Bronchial epithelial cell (primary cell): ENCODE data around the gene SAMSN1. TPM values are rescaled to one million over a fixed set of nuclear protein-coding genes. Genes with fewer than 3 reads are reported as not detected.
"Not testable (repeated sequence)": the region's sequence is repeated elsewhere in the genome, so short reads cannot be mapped to it uniquely, and the experiment has no call there.

Source experiments
- DNase-seq: peaks from one replicate; pipeline ENCODE4 v3.0.0-alpha.2; 2010; ENCODE audit warnings: low read depth
- FAIRE-seq: peaks from 2 replicates; lab custom pipeline; 2011; peaks lifted over from hg19 to GRCh38; lab: Jason Lieb, UNC
- H3K27me3 ChIP-seq: 2 replicates; pipeline ENCODE4 v1.5.1; 2011; ENCODE audit warnings: low read length; ENCODE audit not compliant: control insufficient read depth, insufficient read depth
- H3K36me3 ChIP-seq: 2 replicates; pipeline ENCODE4 v1.5.1; 2011; ENCODE audit warnings: low read length; ENCODE audit not compliant: control insufficient read depth, insufficient read depth
- H3K4me3 ChIP-seq: 2 replicates; pipeline ENCODE4 v1.5.1; 2011; ENCODE audit warnings: mild to moderate bottlenecking, low read depth, low read length, control low read depth
- total RNA-seq: library from RNA; depleted of rRNA; stranded (reverse); fragments of >200 nt; gene quantifications from 2 replicates; pipeline ENCODE4 v1.2.1, GENCODE V29; 2014
- TF ChIP-seq, protein P1 (sequence below): IDR thresholded peaks from 2 replicates; pipeline ENCODE4 v1.5.1; 2011; ENCODE audit warnings: mild to moderate bottlenecking, moderate library complexity, low read length, control low read depth, inconsistent platforms; ENCODE audit not compliant: insufficient read depth, severe bottlenecking

The SAMSN1 gene
- total RNA-seq, 1 donor from 2014 or later: under 0.01 TPM

DNA sequence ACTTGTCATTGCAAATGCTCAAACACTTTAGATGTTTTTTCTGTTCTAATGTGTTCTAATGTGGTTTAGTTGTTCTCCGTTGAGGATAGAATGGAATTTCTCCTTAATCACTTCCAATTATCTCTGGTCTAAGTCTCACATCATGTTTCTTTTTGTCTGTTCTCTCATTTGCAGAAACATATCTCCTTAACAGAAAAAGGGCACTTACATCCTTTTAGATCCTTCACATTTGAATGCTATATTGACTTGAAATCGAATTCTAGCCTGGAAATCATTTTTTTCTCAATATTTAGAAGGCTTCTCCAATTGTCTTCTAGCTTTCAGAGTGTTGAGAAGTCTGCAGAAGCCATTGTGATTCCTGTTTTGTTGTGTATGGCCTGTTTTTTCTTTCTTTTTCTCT is 7.3 kb upstream of the SAMSN1 start:
- H3K4me3 ChIP-seq: no peak overlapping the region
- no peak for FAIRE-seq
- no peaks in the 10 kb centered on the region for H3K27me3 ChIP-seq
- TF ChIP-seq, protein P1, sequence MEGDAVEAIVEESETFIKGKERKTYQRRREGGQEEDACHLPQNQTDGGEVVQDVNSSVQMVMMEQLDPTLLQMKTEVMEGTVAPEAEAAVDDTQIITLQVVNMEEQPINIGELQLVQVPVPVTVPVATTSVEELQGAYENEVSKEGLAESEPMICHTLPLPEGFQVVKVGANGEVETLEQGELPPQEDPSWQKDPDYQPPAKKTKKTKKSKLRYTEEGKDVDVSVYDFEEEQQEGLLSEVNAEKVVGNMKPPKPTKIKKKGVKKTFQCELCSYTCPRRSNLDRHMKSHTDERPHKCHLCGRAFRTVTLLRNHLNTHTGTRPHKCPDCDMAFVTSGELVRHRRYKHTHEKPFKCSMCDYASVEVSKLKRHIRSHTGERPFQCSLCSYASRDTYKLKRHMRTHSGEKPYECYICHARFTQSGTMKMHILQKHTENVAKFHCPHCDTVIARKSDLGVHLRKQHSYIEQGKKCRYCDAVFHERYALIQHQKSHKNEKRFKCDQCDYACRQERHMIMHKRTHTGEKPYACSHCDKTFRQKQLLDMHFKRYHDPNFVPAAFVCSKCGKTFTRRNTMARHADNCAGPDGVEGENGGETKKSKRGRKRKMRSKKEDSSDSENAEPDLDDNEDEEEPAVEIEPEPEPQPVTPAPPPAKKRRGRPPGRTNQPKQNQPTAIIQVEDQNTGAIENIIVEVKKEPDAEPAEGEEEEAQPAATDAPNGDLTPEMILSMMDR: no peak
- no peaks in the 10 kb centered on the region for H3K36me3 ChIP-seq
- no peak for DNase-seq

DNA sequence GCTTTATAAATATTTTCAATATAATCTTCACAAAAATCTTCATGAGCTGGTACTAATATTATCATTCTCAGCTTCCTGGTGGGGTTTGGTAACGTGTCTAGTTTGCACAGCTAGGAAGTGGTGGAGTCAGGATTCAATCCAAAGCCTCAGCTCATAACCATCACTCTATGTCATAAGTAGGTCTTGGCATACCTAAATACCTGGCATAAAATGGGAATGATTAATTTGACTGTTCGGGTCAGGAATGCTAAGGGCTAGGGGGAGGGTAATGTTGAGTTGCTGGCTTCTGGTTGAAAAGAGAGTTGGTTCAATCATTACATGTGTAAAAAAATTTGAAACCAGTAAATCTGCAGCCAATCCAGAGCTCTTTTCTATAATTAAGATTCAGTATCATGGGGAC is 5.6 kb upstream of the SAMSN1 start:
- Histone ChIP-seq H3K27me3 (no peaks in the 10 kb centered on the region), H3K36me3 (no peaks in the 10 kb centered on the region), H3K4me3 (no peak overlapping the region)
- FAIRE-seq (no peak), DNase-seq (no peak)
- TF ChIP-seq, protein P1: no peak

DNA sequence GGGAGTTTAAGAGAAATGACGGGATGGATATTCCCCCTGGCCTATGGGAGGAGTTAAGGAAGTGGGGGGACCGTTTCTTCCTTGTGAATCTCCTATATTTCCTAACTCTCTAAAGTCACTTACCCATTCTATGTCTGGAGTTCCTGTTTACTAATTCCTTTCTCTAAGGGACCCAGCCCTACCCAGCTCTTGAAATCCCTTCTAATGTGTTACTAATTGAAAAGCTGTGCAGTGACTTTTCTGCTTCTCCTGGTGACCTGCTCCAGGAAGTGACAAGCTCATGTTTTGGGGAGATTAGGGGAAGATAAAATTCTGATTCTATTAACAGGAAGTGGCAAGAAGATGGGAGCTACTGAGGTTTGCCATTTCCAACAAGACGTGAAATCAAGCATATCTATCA is 4.0 kb upstream of the SAMSN1 start:
- TF ChIP-seq, protein P1: no peak
- Histone ChIP-seq H3K27me3 (no peaks in the 10 kb centered on the region), H3K36me3 (no peaks in the 10 kb centered on the region), H3K4me3 (no peak overlapping the region)
- no peak for DNase-seq
- FAIRE-seq: no peak

DNA sequence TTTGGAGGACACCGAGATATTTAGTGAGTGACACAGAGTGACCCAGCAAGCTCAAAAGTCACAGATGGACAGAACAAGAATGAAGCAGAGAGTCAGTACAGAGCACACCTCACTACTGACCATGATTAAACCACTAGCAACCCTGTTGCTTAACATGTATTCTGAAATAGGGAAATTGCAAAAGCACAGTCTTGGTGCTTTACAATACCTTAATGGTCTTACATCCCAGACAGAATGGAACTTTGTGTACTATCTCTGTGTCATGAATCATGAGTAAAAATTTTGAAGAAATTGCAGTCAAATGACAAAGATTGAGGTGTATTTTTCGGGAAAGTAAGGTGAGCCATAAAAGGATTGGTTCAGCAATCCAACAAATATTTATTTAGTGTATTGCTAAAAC is 2.7 kb upstream of the SAMSN1 start:
- DNase-seq: peak; percentile 58
- TF ChIP-seq, protein P1: no peak
- FAIRE-seq: no peak

DNA sequence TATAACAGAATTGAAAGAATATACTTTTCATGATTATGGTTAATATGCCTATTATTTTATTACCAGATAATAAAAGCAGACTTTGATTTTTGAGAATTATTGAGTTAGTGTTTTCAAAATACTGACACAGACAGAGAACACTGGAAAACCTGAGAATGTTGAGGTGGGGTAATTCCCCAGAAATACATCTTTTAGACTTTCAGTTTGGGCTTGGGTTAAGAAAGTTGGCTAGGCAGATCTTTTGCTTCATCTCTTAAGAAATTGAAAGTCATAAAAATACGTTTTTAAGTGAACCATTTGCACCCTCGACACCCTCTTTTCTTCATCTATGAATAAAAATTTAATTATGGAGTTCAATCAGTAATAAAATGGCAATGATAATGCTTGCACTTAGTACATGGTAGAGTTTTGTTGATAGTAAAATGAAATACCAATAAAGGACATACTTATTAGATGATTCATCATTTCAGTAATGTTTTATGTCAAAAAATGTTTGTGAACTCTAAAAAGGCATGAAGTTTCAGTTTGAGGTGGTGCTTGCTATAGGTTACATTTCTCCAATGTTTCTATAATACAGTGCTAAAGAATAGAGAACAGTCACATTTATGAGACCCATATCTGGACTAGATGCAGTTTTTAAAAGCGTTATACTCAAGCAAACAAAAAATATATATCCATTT is 1.9 kb upstream of the SAMSN1 start:
- no peaks in the 10 kb centered on the region for H3K27me3 ChIP-seq
- H3K36me3 ChIP-seq: no peaks in the 10 kb centered on the region
- DNase-seq: no peak
- H3K4me3 ChIP-seq: no peak overlapping the region
- TF ChIP-seq, protein P1: no peak
- no peak for FAIRE-seq

More for the DNA sequence above, 2.7 kb upstream of the SAMSN1 start:
- H3K27me3 ChIP-seq: no peaks in the 10 kb centered on the region
- no peaks in the 10 kb centered on the region for H3K36me3 ChIP-seq
- no peak overlapping the region for H3K4me3 ChIP-seq

DNA sequence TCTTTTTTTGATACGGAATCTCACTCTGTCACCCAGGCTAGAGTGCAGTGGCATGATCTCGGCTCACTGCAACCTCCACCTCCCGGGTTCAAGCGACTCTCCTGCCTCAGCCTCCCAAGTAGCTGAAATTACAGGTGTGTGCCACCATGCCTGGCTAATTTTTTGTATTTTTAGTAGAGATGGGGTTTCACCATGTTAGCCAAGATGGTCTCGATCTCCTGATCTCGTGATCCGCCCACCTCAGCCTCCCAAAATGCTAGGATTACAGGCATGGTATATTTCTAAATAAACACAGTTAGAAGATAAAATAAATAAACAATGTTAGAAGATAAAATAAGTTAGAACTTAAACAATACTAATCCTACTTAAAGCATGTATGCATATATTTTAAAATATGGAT is 604 bp upstream of the SAMSN1 start:
- not testable (repeated sequence) for H3K4me3 ChIP-seq, H3K27me3 ChIP-seq, FAIRE-seq, H3K36me3 ChIP-seq, DNase-seq
